Fibroblast of villous mesenchyme (primary cell): ENCODE results near the gene RAD51D. TPM values are rescaled to one million over a fixed set of nuclear protein-coding genes. Genes with fewer than 3 reads are reported as not detected.

Source experiments
- DNase-seq: peaks from one replicate; pipeline ENCODE4 v3.0.0-alpha.2; 2010; ENCODE audit warnings: low read depth
- H3K4me3 ChIP-seq: 2 replicates; pipeline ENCODE4 v1.5.1; 2011; ENCODE audit warnings: low read depth, mild to moderate bottlenecking, low read length
- CTCF ChIP-seq: IDR thresholded peaks from 2 replicates; pipeline ENCODE4 v1.5.1; 2012; ENCODE audit warnings: low read depth, mild to moderate bottlenecking, low read length; ENCODE audit not compliant: insufficient read depth
- total RNA-seq: library from RNA; depleted of rRNA; stranded (reverse); fragments of >200 nt; gene quantifications from 2 replicates; pipeline ENCODE4 v1.2.3, GENCODE V29; 2012

RAD51D gene
- 8.6 and 12.6 TPM in 2 replicates for total RNA-seq

DNA sequence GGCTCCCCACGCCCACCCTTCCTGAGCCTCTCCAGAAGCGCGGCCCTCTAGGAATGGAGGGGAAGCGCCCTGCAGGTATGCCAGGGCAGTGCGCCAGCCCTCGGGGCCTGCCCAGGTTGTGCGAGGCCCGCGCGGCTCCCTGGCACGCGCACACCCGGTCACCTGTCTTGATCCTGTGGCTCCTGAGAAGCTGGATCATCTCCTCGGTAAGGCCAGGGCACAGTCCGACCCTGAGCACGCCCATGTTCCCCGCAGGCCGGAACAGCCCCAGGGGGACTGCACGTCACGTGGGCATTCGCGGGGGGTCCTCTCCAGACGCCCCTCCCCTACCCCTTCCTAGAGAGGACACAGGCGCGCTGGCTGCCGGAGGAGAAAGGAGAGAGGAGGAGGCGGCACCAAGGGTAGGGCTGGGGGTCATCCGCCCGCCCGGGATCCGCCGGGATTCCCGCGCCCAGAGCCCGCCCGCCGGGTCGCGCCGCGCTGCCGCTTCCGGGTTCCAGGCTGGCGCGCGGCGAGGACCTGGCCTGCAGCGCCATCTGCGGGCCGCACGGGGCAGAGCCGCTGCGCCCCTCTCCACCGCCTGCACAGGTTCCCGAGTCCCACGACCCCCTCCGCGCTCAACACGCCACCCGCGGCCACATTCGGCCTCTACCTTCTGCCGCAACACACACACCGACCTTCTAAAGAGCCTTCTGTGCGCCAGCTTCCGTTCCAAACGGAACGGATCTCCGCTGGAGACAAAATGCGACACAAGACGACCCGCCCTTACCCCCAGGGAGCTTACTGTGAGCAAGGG is at the start of gene RAD51D:
RAD51D (minus strand) TSS at position 491 of the 796 bp plus-strand sequence; CDS start at position 244, 247 bp downstream.
- peak; percentile 75 for TF ChIP-seq CTCF
- DNase-seq = peak; percentile 61
- H3K4me3 ChIP-seq = peak within 1 kb of the TSS; percentile 86

GRCh38 chr17:35167666-35168065 is 48.0 kb upstream of the RAD51D start:
- TF ChIP-seq CTCF = no peak
- H3K4me3 ChIP-seq = no peak overlapping the region
- DNase-seq = peak; percentile 3

- H3K4me3 ChIP-seq = no peak overlapping the region
- DNase-seq = no peak
- no peak for TF ChIP-seq CTCF
Observed at GRCh38 chr17:35167046-35167445, 47.4 kb upstream of the RAD51D start.

DNA sequence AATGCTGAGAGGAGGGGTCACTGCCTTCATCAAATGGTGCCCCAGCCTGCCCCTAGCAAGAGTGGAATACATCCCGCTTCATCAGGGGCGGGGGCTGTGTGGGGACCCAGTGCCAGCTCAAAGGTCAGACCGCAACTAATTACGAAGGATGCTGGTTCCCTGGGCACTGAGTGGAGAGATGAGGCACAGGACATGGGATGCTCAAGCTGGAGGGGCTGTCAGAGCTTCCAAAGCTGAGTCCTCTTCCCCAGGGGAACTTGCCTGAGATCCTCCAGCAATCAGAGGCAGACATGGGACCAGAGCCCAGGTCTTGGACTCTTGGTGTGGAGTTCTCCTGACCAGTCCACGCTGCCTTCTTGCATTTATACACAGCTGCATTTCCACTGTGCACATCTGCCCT is 46.9 kb upstream of the RAD51D start:
- DNase-seq = no peak
- no peak overlapping the region for H3K4me3 ChIP-seq
- no peak for TF ChIP-seq CTCF

- DNase-seq = no peak
- no peak overlapping the region for H3K4me3 ChIP-seq
- no peak for TF ChIP-seq CTCF
Observed at GRCh38 chr17:35164716-35165115, 45.1 kb upstream of the RAD51D start.

DNA sequence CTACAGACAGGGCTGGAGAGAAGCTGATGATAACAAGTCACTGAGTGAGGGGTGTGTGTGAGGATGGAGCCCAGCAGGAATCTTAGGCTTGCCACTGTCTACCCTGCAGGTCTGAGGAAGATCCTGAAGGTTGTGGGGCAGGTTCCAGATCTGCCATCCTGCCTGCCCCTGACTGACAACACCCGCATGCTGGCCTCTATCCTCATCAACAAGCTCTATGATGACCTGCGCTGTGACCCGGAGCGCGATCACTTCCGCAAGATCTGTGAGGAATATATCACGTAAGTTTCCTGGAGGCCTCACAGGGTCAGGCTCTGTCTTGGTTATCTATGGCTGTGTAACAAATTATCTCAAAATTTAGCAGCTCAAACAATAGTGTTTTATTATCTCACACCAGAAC is 44.2 kb upstream of the RAD51D start:
- TF ChIP-seq CTCF = no peak
- H3K4me3 ChIP-seq = no peak overlapping the region
- no peak for DNase-seq
